HG03469 (cell line): Measurements from ENCODE around the gene GEMIN5.
"Not testable (repeated sequence)": the region's sequence is repeated elsewhere in the genome, so short reads cannot be mapped to it uniquely, and the experiment has no call there.

Experiments
- ATAC-seq: cut with Tn5 transposase; IDR thresholded peaks from one replicate; pipeline ENCODE4 v1.9.1; 2021; ENCODE audit warnings: mild to moderate bottlenecking, moderate library complexity, moderate number of reproducible peaks; ENCODE audit not compliant: unreplicated experiment

GEMIN5 gene

GRCh38 chr5:154937718-154938466 is at the start of gene GEMIN5:
TSS of gene GEMIN5 (minus strand) at chr5:154938211. CDS start at chr5:154938133, 78 bp downstream.
- ATAC-seq = peak; percentile 82

- ATAC-seq = no peak
These were observed 48.1 kb upstream of the GEMIN5 start for GRCh38 chr5:154986151-154986550.

- ATAC-seq = no peak
These were observed 47.0 kb upstream of the GEMIN5 start for GRCh38 chr5:154984946-154985516.

GRCh38 chr5:154978294-154978693 is 40.3 kb upstream of the GEMIN5 start:
- not testable (repeated sequence) for ATAC-seq

GRCh38 chr5:154977409-154977808 is 39.4 kb upstream of the GEMIN5 start:
- no peak for ATAC-seq

GRCh38 chr5:154976082-154976481 is 38.1 kb upstream of the GEMIN5 start:
- ATAC-seq = not testable (repeated sequence)

GRCh38 chr5:154972476-154973080 is 34.6 kb upstream of the GEMIN5 start:
- no peak for ATAC-seq

GRCh38 chr5:154971501-154971900 is 33.5 kb upstream of the GEMIN5 start:
- ATAC-seq = no peak

GRCh38 chr5:154970759-154971158 is 32.7 kb upstream of the GEMIN5 start:
- no peak for ATAC-seq

- no peak for ATAC-seq
These were observed 30.9 kb upstream of the GEMIN5 start for GRCh38 chr5:154968953-154969352.

GRCh38 chr5:154967421-154968024 is 29.5 kb upstream of the GEMIN5 start:
- no peak for ATAC-seq

- ATAC-seq = no peak
These were observed 28.9 kb upstream of the GEMIN5 start for GRCh38 chr5:154966874-154967273.

- no peak for ATAC-seq
These were observed 28.2 kb upstream of the GEMIN5 start for GRCh38 chr5:154966081-154966841.

- ATAC-seq = peak; percentile 99
These were observed 24.5 kb upstream of the GEMIN5 start for GRCh38 chr5:154962494-154962893.

- no peak for ATAC-seq
These were observed 18.7 kb upstream of the GEMIN5 start for GRCh38 chr5:154956712-154957111.

GRCh38 chr5:154949781-154950180 is 11.8 kb upstream of the GEMIN5 start:
- no peak for ATAC-seq

GRCh38 chr5:154948313-154948712 is 10.3 kb upstream of the GEMIN5 start:
- ATAC-seq = no peak

- no peak for ATAC-seq
These were observed 9.8 kb upstream of the GEMIN5 start for GRCh38 chr5:154947778-154948177.

- no peak for ATAC-seq
These were observed 7.8 kb upstream of the GEMIN5 start for GRCh38 chr5:154945695-154946301.

- ATAC-seq = no peak
These were observed 6.7 kb upstream of the GEMIN5 start for GRCh38 chr5:154944716-154945115.

- no peak for ATAC-seq
These were observed 5.5 kb upstream of the GEMIN5 start for GRCh38 chr5:154943527-154943926.
